ENCODE results near the gene STARD3NL.

STARD3NL gene

DNA sequence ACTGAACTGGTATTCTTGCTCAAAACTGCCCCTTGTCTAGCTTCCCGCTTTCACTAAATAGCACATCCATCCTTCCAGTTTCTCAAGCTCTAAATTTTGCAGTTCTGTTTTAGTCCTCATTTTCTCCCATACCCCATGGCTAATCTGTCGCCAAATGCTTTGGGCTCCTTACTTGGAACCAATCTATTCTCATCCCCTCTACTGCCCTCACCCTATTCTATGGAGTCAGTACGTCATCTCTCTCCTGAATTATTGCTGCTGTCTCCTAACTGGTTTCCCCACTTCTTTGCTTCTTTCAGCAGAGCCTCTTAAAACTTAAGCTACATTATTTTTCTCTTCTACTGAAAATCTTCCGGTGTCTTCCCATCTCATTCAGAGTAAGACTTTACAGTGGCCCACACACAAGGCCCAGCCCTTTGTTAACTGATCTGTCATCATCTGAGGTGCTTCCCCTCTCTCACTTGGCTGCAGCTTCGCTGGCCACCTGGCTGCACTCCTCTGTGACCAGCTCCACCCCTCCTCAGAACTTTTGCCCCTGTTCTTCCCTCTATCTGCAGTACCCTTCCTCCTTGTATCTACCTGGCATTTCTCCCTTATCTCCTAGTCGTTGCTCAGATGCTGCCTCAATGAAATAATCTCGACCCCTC lies 9.9 kb downstream of the STARD3NL start:
- ATAC-seq (ENCODE audit: low read depth) (no peak), DNase-seq (ENCODE audit: low spot score) (no peak)
- no peaks in the 10 kb centered on the region for H3K27me3 ChIP-seq (ENCODE audit: insufficient read depth, poor library complexity, severe bottlenecking)
- peaks cover 7% of the 10 kb centered on the region; the same call in 1 of the 2 replicates for H3K36me3 ChIP-seq (ENCODE audit: low read depth)
- TF ChIP-seq, protein P1, sequence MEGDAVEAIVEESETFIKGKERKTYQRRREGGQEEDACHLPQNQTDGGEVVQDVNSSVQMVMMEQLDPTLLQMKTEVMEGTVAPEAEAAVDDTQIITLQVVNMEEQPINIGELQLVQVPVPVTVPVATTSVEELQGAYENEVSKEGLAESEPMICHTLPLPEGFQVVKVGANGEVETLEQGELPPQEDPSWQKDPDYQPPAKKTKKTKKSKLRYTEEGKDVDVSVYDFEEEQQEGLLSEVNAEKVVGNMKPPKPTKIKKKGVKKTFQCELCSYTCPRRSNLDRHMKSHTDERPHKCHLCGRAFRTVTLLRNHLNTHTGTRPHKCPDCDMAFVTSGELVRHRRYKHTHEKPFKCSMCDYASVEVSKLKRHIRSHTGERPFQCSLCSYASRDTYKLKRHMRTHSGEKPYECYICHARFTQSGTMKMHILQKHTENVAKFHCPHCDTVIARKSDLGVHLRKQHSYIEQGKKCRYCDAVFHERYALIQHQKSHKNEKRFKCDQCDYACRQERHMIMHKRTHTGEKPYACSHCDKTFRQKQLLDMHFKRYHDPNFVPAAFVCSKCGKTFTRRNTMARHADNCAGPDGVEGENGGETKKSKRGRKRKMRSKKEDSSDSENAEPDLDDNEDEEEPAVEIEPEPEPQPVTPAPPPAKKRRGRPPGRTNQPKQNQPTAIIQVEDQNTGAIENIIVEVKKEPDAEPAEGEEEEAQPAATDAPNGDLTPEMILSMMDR (IDR thresholded peaks at IDR 0.05; ENCODE audit: poor library complexity, severe bottlenecking): no peak
- no peak overlapping the region for H3K27ac ChIP-seq (ENCODE audit: poor library complexity, severe bottlenecking)
- no peak overlapping the region for H3K4me3 ChIP-seq (ENCODE audit: severe bottlenecking)
- peaks cover 17% of the 10 kb centered on the region for H3K4me1 ChIP-seq (ENCODE audit: insufficient read depth, poor library complexity, severe bottlenecking)
- peaks cover 3% of the 10 kb centered on the region for H3K9me3 ChIP-seq (ENCODE audit: severe bottlenecking)

DNA sequence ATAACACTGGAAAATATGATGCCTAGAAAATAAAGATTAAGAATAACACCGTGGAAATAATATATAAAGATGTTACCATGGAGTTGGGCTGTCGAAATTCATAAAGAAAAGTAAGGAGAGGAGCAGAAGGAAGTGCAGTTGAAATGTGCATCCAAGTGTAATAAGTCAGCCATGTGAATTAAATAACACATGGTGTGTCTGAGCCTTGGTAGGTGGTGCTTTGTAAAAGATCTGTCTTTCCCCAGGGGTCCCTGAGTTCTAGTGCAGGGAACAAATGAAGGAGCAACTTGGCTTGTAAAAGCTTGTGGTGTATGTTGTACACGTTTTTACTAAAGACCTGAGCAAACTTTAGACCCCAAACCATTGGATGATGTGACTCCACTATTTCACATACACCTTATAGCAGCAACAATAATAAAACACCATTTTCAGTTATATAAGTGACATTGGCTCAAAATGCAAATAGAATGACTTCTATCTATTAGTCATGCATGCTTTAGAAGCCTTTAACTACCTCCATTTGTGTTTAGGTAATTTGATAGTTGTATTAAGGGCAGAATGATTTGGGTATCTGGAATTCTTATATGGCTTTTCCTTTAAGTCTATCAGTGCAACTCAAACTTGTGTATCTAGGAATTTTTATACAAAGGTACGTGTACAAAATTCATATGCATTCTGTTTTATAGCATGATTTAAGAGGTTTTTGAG lies 11.3 kb downstream of the STARD3NL start:
- no peaks in the 10 kb centered on the region for H3K27me3 ChIP-seq (ENCODE audit: insufficient read depth, poor library complexity, severe bottlenecking)
- peaks cover 3% of the 10 kb centered on the region for H3K9me3 ChIP-seq (ENCODE audit: severe bottlenecking)
- peaks cover 7% of the 10 kb centered on the region; the same call in 1 of the 2 replicates for H3K36me3 ChIP-seq (ENCODE audit: low read depth)
- no peak overlapping the region for H3K4me3 ChIP-seq (ENCODE audit: severe bottlenecking)
- no peak overlapping the region for H3K27ac ChIP-seq (ENCODE audit: poor library complexity, severe bottlenecking)
- no peak for DNase-seq (ENCODE audit: low spot score)
- peaks cover 17% of the 10 kb centered on the region for H3K4me1 ChIP-seq (ENCODE audit: insufficient read depth, poor library complexity, severe bottlenecking)
- TF ChIP-seq, protein P1 (IDR thresholded peaks at IDR 0.05; ENCODE audit: poor library complexity, severe bottlenecking): no peak
- ATAC-seq (ENCODE audit: low read depth): 0 out of 3 replicates have a peak, but pooled peaks have one; percentile 39

DNA sequence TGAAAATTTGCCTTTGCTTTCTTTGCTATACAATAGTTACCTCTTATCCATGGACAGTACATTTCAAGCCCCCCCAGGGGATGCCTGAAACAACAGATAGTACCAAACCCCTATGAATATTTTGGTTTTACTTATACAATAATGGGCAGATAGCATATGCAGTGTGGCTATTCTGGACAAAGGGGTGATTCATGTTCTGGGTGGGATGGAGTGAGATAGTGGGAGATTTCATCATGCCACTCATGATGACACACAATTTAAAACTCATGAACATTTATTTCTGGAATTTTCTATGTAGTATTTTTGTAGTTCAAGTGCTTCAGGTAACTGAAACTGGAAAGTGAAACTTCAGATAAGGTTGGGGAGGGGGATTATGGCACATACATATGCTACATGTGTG lies 12.0 kb downstream of the STARD3NL start:
- peaks cover 7% of the 10 kb centered on the region; the same call in 1 of the 2 replicates for H3K36me3 ChIP-seq (ENCODE audit: low read depth)
- no peak overlapping the region for H3K4me3 ChIP-seq (ENCODE audit: severe bottlenecking)
- no peak overlapping the region for H3K27ac ChIP-seq (ENCODE audit: poor library complexity, severe bottlenecking)
- ATAC-seq (ENCODE audit: low read depth): peak; percentile 28; the same call in 1 of the 3 replicates
- TF ChIP-seq, protein P1 (IDR thresholded peaks at IDR 0.05; ENCODE audit: poor library complexity, severe bottlenecking): no peak
- no peaks in the 10 kb centered on the region for H3K27me3 ChIP-seq (ENCODE audit: insufficient read depth, poor library complexity, severe bottlenecking)
- H3K9me3 ChIP-seq (ENCODE audit: severe bottlenecking): peaks cover 3% of the 10 kb centered on the region
- H3K4me1 ChIP-seq (ENCODE audit: insufficient read depth, poor library complexity, severe bottlenecking): peaks cover 17% of the 10 kb centered on the region
- DNase-seq (ENCODE audit: low spot score): no peak

GRCh38 chr7:38191791-38192190 lies 13.7 kb downstream of the STARD3NL start:
- Histone ChIP-seq H3K4me1 (ENCODE audit: insufficient read depth, poor library complexity, severe bottlenecking) (peaks cover 23% of the 10 kb centered on the region), H3K9me3 (ENCODE audit: severe bottlenecking) (peaks cover 3% of the 10 kb centered on the region), H3K27me3 (ENCODE audit: insufficient read depth, poor library complexity, severe bottlenecking) (no peaks in the 10 kb centered on the region), H3K4me3 (ENCODE audit: severe bottlenecking) (no peak overlapping the region), H3K36me3 (ENCODE audit: low read depth) (peaks cover 7% of the 10 kb centered on the region; the same call in 1 of the 2 replicates), H3K27ac (ENCODE audit: poor library complexity, severe bottlenecking) (no peak overlapping the region)
- TF ChIP-seq, protein P1 (IDR thresholded peaks at IDR 0.05; ENCODE audit: poor library complexity, severe bottlenecking): no peak
- DNase-seq (ENCODE audit: low spot score): no peak
- ATAC-seq (ENCODE audit: low read depth): no peak

Measured in RWPE2 (cell line).